ENCODE measurements around the gene LY6G6C.

The LY6G6C gene

GRCh38 chr6:31721351-31722020 lies at the start of gene LY6G6C:
LY6G6C (minus strand) TSS chr6:31721746; CDS start chr6:31721679, 67 bp downstream.
- DNase-seq (ENCODE audit: low read depth in 1 of 2, low spot score in 1 of 2), result no peak

DNA sequence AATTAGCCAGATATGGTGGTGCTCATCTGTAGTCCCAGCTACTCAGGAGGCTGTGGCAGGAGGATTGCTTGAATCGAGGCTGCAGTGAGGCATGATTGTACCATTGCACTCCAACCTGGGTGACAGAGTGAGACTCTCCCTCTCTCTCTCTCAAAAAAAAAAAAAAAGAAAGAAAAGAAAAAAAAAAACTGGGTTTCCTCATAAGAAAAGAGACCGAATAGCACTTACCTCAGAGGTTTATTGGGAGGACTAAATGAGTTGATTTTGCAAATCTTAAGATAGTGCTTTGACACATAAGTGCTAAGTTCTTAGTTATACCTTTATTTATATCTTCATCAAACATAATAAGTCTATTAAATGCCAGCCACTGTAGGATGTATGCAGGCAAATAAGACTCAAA lies 49.3 kb upstream of the LY6G6C start:
- DNase-seq (ENCODE audit: low read depth in 1 of 2, low spot score in 1 of 2), result no peak

DNA sequence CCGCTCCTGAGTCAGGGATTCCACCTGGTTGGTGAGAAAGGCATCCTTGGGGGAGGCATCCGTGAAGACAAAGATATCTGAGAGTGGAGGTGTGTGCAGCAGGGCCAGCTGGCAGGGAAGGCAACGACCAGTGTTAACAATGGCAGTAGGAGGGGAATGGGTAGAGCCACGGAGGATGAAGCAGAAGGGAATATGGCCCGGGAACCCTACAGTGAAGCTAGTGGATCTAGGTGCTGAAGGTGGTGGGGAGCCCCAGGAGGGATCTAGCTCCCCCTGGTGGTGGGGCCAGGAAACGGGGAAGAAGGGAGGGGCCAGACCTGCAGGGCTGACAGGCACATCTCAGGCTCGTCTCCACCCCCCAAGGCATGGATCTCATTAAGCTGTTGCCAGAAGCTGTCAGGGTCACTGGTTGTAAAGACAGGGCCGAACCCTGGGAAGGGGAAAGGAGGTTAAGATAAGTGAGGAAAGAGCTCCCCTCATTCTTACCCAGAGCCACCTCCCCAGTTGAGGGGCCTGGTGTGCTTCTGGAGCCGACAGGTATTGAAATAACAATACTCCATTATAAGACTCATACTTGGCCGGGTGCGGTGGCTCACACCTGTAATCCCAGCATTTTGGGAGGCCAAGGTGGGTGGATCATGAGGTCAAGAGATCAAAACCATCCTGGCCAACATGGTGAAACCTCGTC lies 48.3 kb upstream of the LY6G6C start:
- peak; percentile 62 to 65 for DNase-seq (ENCODE audit: low read depth in 1 of 2, low spot score in 1 of 2)

GRCh38 chr6:31768363-31769257 lies 47.1 kb upstream of the LY6G6C start:
- DNase-seq (ENCODE audit: low read depth in 1 of 2, low spot score in 1 of 2), result no peak

GRCh38 chr6:31767096-31767645 lies 45.6 kb upstream of the LY6G6C start:
- DNase-seq (ENCODE audit: low read depth in 1 of 2, low spot score in 1 of 2), result no peak

- DNase-seq (ENCODE audit: low read depth in 1 of 2, low spot score in 1 of 2), result no peak
These were observed 44.6 kb upstream of the LY6G6C start for GRCh38 chr6:31765910-31766794.

- no peak for DNase-seq (ENCODE audit: low read depth in 1 of 2, low spot score in 1 of 2)
These were observed 44.0 kb upstream of the LY6G6C start for GRCh38 chr6:31765559-31765909.

DNA sequence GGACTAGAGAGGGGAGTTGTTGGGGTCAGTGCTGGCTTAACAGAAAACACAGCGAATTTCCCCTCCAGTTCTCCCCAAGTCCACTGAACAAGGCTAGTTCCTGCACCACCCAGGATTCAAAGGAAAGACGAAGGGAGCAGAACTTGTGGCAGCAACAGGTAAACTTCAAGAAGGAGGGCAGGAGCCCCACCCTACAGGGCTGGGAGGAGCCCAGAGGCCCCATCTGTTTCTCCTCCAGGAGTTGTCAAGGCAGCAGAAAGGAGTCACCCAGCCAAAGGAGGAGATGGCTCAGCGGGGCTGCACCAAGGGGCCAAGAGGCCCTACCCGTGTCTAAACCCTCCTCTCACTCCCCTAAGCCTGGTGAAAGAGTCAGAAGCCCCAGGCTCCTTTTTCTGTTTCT lies 42.7 kb upstream of the LY6G6C start:
- no peak for DNase-seq (ENCODE audit: low read depth in 1 of 2, low spot score in 1 of 2)

DNA sequence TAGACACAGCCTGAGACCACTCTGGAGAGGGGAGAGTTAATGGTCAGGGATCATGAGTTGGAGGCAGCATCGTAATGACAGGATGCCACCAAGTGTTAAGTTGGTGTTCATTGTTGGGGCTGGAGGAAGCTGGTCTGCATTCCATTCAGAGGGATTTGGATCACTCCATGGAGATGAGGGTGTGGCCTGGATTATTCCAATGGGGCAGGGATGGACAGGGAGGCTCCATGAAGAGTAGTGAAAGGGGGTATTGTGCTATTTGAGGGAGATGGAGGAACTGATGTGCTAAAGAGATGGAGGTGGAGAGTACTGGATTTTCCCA lies 42.0 kb upstream of the LY6G6C start:
- no peak for DNase-seq (ENCODE audit: low read depth in 1 of 2, low spot score in 1 of 2)

- no peak for DNase-seq (ENCODE audit: low read depth in 1 of 2, low spot score in 1 of 2)
These were observed 41.5 kb upstream of the LY6G6C start for GRCh38 chr6:31762878-31763618.

- DNase-seq (ENCODE audit: low read depth in 1 of 2, low spot score in 1 of 2), result no peak
These were observed 40.8 kb upstream of the LY6G6C start, which contains the start of gene SAPCD1 for GRCh38 chr6:31762356-31762755. SAPCD1 (plus strand) TSS chr6:31762656; CDS start chr6:31763055, 399 bp downstream.

DNA sequence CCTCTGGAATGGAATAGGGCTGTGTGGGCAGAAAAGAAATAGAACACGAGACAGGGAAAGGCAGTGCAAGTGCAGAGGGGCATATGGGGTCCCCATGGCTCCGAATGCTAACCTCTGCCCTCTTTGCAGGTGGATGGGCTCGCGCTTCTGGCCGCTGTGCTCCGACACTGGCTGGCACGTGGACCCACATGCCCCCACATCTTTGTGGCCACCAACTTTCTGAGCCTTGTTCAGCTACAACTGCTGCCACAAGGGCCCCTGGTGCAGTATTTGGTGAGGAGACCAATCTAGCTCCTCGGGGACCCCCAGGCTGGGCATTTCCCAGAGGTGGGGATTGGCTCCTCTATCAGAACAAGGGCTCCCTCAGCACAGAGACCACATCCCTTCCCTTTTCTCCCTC lies 39.8 kb upstream of the LY6G6C start:
- no peak for DNase-seq (ENCODE audit: low read depth in 1 of 2, low spot score in 1 of 2)

- DNase-seq (ENCODE audit: low read depth in 1 of 2, low spot score in 1 of 2), result no peak
These were observed 39.2 kb upstream of the LY6G6C start for GRCh38 chr6:31760790-31761189.

- DNase-seq (ENCODE audit: low read depth in 1 of 2, low spot score in 1 of 2), result no peak
These were observed 36.7 kb upstream of the LY6G6C start for GRCh38 chr6:31758281-31758680.

DNA sequence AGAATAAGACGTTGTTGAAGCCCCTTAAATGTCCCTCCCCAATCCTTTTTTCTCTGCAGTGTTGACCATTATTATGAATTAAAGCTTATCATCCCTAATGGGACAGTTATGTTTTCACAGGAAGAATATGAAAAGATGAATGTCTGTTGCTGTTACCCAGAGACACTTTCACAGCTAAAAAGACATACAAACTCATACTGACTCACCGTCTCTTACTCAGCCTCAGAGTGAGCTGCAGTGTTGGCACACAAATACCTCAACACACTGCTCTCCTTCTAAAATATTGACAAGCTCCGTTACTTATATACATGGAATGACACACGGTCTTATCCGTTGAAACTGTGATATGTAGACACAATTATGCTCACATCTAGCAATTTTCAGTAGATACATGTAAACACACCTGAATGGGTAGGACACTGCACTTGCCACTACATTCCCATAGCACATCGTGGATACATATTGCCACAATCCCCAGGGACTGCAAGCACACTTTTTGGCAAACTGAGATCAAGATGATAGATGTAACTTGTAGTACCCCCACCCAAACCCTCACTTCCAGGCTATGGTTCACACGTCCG lies 31.3 kb upstream of the LY6G6C start:
- no peak for DNase-seq (ENCODE audit: low read depth in 1 of 2, low spot score in 1 of 2)

DNA sequence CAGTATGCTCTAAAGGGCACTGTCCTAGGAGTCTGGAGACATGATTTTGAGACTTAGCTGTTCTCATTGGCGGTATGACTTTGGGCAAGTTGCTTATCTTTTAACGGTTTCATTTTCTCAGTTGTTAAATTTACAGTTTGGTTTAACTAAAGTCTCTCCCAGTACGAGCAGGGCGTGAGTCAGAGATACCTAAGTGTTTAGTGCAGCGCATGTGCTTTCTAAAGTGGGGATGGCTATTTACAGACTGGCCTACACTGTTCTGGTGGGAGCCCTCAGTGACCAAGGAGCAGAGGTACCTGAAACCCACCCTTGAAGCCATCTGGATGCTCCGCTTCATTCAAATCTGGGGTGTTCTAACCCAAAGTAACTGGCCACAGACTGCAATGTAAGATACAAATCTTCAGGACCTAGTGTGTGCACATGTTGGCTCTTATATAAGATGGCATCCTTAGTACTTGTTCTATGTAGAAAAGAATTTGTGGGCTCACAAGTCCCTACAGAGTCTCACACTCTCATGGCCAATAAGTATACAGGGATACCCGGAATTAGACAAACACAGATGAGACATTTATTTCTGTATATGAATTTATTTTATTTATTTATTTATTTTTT lies 29.0 kb upstream of the LY6G6C start:
- DNase-seq (ENCODE audit: low read depth in 1 of 2, low spot score in 1 of 2), result no peak

DNA sequence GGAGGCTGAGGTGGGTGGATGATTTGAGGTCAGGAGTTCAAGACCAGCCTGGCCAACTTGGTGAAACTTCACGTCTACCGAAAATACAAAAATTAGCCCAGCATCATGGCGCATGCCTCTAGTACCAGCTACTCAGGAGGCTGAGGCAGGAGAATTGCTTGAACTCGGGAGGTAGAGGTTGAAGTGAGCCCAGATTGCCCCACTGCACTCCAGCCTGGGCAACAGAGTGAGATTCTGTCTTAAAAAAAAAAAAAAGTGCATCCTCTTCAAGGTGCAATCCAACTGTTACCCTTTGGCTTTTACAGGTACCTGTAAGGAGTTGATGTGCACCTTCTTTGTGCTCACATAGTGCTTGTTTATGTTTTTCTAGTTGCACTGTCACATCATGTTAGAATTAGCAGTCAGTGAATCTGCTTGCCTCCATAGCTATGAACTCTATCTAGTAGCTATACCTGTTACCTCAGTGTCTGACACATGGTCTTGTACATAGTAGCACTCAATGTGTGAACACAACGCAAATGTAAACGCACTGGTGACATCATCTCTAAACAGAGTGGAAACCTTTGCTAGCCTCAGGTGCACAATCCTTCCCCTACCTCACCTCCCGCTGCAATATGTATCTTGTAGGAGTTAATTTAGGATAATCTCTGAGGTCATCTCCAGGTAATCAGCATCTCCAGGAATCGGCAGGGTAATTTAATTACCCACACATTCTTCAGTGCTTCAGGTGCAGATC lies 27.9 kb upstream of the LY6G6C start:
- DNase-seq (ENCODE audit: low read depth in 1 of 2, low spot score in 1 of 2), result no peak

- no peak for DNase-seq (ENCODE audit: low read depth in 1 of 2, low spot score in 1 of 2)
These were observed 22.9 kb upstream of the LY6G6C start for GRCh38 chr6:31744422-31744821.

DNA sequence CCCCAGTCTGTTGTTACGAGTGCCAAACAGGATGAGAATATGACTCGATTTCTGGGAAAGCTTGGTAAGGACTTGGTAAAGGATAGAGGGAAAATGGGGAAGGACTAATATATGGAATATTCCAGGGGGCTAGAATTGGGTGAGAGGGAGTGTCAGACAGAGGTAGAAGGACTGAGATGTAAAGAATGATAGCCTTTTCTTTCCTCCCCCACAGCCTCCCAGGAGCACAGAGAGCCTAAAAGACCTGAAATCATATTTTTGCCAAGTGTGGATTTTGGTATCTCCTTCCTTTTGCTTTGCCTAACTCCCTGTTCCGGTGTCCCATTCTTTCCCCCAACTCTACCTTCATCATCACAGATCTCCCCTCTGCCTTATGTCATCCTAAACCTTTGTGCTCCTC lies 21.3 kb upstream of the LY6G6C start:
- no peak for DNase-seq (ENCODE audit: low read depth in 1 of 2, low spot score in 1 of 2)

All from stimulated activated CD4-positive, alpha-beta T cell treated with anti-CD3 and anti-CD28 coated beads, Interleukin-15, amount 100 ng/mL, for 1 hour (primary cell).